Smooth muscle cell of the brain vasculature (primary cell): ENCODE measurements around the gene ARRDC3.
"Not testable (repeated sequence)": the region's sequence is repeated elsewhere in the genome, so short reads cannot be mapped to it uniquely, and the experiment has no call there.

Source experiments
- DNase-seq: peaks from one replicate; pipeline ENCODE4 v3.0.0-alpha.2; 2012; ENCODE audit warnings: low read depth, low spot score

ARRDC3 gene

DNA sequence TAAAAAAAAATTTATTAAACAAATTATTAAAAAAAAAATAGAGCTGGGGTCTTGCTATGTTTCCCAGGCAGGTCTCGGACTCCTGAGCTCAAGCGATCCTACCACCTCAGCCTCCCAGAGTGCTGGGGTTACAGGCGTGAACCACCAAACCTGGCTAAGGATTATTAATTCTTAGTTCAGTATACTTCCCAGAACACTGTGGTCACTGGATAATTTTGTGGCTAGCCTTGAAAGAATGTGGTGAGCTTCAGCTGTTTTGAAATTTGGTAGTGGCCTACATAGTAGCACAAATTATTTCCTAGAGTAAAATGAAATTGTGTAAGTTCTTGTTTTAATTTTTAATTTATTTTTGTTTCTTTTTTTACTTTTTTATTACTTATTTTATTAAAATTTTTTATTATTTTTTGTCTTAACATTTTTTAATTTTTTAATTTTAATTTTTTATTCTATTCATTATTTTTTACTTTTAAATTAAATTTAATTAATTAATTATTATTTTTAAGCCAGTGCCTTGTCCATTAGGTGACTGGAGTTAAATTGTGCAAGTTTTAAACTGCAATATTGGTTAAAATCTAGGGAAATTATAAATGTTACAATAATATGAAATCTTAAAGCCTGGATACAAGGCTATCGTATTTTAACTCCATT, 23.0 kb downstream of the ARRDC3 start:
- no peak for DNase-seq

DNA sequence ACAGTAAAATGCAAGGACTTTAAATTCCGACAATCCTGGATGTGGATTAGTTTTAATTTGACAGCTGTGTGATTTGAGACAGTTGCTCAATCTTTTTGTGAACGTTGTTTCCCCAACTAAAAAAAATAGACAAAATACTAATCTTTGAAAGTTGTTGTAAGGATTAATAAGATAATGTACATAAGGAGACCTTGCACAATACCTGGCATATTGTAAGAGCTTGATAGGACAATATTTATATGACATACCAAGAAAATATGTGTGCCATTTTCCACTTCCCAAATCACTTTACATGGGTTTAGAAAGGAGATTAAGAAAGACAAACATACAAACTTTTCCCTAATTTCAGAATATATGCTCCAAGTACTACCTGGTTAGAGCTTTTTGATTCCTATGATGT, 25.3 kb downstream of the ARRDC3 start:
- no peak for DNase-seq

DNA sequence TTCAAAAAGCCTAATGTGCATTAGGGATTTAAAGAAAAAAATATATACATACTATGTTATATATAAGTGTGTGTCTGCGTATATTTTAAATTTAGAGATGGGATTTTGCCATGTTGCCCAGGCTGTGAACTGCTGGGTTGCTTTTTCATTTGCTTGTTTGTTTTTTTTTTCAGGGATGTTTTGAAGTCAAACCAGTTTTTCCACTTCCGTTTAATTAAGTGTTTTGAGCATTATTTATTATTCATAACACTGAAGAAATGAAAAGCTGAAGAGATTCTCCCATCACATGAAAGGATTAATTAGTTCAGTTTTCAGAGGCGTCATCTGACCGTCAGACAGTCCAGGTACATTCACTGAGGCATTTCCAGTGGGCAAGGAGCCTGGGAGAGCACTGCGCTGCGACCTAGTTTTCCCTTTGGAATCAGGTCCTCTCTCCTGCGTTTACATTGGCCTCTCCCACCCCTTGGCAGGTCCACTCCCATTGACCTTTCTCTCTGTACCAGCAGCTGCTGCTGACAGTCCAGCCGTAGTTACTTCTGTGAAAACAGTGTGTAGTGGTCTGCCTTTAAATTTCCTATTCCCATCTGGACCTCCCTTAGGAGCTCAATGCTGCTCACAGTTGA, 26.0 kb downstream of the ARRDC3 start:
- no peak for DNase-seq

DNA sequence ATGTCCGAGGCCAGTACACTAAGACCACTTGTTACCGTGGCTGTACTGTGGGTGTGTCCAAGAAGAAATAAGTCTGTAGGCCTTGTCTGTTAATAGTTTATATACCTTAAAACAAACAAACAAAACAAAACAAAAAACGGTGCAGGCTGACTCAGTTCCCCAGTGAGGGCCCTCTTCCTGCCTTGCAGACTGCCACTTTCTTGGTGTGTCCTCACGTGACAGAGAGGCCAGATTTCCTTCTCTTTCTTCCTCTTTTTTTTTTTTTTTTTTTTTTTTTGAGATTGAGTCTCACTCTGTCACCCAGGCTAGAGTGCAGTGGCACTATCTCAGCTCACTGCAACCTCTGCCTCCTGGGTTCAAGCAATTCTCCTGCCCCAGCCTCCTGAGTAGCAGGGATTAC, 28.2 kb downstream of the ARRDC3 start:
- DNase-seq: not testable (repeated sequence)

DNA sequence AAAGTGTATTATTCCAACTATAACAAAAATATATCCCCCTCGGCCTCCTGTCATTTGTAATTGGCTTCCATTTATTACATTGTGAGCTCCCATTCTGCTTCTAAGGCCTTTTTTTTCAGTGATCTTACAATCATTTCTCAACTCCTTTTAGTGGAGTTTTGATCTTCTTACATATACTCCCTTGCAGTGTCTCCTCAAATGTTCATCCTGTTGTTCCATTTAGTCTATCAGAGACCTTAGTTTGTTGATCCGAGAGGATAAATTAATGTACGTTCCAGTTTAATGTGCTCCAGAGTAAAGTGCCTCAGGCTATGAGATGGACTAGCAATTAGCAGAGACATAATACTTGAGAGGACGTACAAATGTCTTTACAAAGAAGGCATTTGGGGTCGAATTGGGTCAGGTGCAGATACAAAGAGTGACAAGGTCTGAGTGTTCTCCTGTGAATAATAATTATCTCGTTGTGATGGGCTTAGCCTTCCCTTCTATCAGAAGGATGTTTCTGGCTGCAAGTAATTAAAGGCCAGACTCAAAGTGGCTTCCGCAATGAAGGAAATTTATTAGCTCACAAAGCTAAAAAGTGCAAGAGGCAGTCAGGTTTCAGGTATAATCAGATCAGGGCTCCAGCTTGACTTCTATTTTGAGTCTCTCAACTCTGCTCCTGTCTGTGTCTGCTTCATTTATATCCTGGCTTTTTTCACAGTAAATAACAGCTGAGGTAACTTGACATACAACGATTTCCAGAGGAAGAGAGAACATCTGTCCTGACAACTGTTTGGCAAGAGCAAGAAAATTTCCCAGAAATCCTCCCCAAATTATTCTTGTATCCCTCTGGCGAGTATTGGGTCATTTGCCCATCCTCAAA, 30.1 kb downstream of the ARRDC3 start:
- DNase-seq: no peak

DNA sequence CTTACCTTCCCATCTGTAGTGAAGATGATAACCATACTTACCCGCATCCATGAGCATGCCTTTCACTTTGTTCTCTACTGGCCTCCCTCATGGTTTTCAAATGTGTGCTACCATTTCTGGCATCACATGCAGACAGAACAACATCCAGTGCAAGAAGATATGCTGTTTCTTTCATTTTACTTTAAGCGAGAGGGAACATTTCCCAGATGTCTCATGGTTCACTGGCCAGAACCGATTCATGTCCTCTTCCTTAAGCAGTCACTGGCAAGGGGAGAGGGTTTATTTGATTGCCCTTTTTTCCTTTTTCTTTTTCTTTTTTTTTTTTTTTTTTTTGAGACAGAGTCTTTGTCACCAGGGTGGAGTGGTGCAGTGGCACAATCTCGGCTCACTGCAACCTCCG, 37.7 kb downstream of the ARRDC3 start:
- no peak for DNase-seq

DNA sequence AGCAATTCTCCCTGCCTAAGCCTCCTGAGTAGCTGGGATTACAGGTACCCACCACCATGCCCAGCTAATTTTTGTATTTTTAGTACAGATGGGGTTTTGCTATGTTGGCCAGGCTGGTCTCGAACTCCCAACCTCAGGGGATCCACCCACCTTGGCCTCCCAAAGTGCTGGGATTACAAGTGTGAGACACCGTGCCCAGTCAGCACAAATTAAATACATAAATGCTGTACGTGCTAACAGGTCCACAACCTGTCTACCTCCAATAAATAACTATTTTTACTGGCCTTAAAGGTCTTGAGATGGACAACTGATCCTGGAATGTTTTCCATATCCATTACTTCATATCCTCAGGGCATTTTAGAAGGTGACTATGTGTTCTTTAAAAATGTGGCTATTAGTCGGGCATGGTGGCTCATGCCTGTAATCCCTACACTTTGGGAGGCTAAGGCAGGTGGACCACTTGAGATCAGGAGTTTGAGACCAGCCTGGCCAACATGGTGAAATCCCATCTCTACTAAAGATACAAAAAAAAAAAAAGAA, 38.4 kb downstream of the ARRDC3 start:
- DNase-seq: not testable (repeated sequence)

DNA sequence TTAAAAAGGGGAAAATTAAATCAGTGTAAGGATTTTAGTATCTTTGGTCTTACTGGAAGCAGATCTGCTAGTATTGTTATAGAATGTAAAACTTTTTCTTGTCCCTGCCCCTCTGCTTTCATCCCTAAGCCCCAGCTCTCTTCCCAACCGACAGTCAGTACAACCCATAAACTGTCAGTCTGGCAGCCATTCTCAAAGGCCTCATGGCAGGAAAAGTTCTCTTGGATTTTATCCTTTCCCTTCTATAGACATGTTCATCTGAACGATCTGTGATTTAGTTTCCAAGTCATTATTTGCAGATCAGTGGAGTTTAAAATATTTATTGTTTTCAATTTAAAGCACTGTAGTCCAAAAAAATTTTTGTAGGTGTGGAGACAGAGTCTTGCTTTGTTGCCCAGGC, 39.2 kb downstream of the ARRDC3 start:
- no peak for DNase-seq

DNA sequence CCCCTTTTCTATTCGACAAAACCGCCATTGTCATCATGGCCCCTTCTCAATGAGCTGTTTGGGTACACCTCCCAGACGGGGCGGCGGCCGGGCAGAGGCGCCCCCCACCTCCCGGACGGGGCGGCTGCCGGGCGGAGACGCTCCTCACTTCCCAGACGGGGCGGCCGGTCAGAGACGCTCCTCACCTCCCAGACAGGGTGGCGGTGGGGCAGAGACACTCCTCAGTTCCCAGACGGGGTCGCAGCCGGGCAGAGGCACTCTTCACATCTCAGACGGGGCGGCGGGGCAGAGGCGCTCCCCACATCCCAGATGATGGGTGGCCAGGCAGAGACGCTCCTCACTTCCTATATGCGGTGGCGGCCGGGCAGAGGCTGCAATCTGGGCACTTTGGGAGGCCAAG, 40.2 kb downstream of the ARRDC3 start:
- DNase-seq: not testable (repeated sequence)

DNA sequence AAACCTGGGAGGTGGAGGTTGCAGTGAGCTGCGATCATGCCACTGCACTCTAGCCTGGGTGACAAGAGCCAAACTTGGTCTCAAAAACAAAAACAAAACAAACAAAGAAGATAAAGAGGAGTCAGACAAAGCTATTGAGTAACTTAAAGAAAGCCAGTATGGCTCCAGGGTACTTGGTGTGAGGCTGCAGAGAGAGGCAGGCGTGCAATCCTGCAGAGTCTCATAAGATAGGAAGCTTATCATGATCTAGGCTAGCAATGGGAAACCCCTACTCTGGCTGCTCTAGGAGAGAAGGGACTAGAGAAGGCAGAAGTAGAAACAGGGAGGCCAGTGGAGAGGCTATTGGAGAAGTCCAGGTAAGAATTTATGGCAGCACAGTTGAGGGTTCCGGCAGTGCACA, 42.0 kb downstream of the ARRDC3 start:
- no peak for DNase-seq

DNA sequence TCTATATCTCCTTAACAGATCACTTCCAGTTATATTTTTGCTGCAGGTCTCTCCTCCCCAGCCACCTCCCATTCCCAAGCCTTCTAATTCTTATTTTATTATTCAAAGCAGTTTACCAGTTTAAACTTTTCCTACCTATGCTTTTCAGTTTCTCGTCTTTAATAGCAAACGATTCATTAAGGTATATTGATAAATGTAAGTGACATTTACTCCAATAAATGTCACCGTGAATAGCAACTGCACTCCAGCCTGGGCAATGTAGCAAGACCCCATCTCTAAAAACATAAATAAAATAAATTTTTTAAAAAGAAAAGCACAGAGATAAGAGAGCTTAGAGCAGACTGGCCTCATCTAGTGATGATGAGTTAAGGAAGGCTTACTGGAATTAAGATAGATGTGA, 42.6 kb downstream of the ARRDC3 start:
- no peak for DNase-seq

DNA sequence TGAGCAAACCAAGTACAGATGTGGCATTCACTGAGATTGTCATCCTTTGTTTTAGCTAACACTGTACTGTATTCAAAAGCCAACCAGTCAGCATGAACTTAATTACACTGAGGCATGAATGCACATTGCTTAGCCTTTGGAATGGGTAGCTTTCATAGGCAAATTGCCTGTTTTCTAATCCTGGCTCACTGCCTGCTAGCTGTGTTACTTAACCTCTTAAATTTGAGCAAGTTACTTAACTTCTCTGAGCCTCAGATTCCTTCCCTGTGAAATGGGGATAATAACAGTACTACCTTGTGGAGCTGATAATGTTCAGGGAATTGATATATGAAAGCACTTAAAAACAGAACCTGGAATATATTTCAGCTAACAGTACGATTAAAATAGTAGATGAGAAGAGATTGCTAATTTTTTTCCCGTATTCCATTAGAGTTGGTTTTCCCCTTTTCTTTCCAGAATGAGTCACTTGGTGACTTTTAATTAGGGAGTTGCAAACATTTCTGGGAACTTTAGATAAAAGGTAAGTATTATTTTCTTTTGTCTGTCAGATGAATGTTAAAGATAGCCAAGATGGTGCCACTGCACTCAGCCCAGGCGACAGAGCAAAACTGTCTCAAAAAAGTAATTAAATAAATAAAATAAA, 43.9 kb downstream of the ARRDC3 start:
- no peak for DNase-seq

DNA sequence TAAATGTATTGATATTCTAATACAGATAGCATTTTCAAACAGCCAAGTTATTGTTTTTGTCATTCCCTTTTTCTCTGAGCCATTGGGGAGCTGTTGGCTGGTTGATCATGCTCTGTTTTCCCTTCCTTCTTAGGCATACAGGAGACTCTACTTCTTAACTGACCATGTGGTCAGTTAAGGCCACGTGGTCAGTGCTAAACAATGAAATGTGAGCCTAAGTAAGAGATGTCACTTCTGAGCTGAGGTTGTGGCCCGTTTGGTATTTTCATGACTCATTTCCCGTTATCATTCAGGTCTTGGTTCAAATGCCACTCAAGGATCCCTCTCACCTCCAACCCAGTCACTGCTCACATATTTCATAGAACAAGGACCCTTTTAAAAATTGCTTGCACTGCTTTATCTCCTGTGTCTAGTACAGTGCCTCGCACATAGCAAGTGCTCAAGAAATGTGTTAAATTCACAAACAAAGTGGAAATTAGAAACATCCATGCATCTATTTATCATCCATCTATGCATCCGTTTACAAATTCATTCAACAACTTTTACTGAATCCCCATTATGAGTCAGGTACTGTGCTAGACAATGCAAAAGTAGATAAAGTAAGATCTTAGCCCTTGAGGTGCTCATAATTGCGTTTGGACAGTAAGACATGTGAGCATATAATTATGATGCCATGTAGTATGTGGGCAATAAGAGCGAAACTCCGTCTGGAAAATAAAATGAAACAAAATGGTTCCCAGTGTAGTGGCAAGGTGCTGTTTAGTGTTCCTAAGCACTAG, 50.7 kb downstream of the ARRDC3 start:
- DNase-seq: no peak

DNA sequence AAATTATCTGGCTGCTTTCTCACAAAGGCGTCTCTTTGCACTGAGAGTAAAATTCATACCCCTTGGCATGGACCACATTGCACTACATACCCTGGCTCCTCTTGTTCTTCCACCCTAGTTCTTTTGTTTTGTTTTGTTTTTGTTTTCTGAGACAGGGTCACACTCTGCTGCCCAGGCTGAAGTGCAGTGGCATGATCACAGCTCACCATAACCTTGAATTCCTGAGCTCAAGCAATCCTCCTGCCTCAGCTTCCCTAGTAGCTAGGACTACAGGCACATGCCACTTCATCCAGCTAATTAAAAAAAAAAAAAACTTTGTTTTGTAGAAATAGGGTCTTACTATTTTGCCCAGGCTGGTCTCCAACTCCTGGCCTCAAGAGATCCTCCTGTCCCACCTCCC, 51.4 kb downstream of the ARRDC3 start:
- no peak for DNase-seq

DNA sequence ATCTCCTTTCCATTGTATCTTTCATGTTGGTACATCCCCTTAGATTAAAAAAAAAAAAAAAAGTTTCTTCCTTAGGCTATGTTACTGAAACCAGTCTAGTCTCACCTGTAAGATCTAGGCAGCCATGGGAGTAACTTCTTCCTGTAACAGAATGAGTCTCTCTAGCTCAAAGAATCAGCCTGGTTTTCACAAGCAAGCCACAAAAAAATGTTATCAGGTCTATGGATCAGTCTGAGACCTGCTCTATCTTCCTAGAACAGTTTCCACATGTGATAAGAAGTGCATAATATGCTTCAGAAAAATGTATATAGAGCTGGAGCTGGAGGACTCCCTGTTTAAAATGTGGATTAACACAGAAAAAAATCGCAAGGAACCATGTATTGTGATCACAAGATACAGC, 53.8 kb downstream of the ARRDC3 start:
- DNase-seq: no peak

DNA sequence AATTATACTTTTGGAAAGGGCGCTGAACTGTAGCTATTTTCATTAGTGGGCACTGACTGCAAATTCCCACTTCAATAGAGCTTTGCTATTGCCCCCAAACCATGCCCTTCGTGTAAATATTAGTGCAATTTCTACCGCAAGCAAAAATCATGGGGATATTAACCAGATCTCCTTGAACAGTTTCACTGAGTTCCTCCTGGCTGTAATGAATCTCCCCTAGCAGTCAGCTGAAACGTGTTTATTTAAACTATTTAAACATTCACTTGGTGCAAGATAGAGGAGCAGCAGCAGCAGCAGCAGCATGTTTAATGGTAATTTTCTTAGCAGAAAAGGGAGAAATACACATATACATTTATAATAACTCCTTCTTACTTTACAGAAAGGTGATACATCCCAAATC, 54.4 kb downstream of the ARRDC3 start:
- no peak for DNase-seq

DNA sequence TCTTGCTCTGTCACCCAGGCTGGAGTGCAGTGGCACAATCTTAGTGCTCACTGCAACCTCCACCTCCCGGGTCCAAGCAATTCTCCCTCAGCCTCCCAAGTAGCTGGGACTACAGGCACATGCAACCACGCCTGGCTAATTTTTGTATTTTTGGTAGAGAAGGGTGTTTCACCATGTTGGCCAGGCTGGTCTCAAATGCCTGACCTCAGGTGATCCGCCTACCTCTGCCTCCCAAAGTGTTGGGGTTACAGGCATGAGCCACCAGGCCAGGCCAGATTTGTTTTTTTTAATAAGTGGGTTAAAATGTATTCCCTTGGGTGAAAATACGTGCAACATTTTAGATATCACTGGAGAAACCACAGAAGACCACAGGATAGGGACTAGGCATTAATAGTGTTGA, 60.1 kb downstream of the ARRDC3 start:
- DNase-seq: not testable (repeated sequence)

DNA sequence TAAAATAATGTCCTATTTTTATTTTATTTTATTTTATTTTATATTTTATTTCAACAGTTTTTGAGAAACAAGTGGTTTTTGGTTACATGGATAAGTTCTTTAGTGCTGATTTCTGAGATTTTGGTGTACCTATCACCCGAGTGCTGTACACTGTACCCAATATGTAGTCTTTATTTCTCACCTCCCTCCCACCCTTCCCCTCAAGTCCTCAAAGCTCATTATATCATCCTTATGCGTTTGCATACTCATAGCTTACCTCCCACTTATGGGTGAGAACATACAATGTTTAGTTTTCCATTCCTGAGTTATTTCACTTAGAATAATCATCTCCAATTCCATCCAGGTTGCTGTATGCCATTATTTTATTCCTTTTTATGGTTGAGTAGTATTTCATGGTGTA, 63.5 kb downstream of the ARRDC3 start:
- DNase-seq: no peak

DNA sequence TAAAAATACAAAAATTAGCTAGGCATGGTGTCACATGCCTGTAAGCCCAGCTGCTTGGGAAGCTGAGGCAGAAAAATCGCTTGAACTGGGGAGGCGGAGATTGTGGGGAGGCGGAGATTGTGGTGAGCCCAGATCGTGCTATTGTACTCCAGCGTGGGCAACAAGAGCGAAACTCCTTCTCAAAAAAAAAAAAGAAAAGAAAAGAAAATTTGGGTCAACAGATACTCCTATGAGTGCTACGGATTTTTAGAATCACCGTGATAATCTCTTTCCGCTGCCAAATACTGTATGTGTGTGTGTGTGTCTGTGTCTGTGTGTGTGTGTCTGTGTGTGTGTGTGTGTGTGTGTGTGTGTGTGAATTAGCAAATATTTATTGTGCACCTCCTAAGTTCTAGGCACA, 64.4 kb downstream of the ARRDC3 start:
- no peak for DNase-seq
